ENCODE data around the gene SMLR1. TPM values are rescaled to one million over a fixed set of nuclear protein-coding genes. Genes with fewer than 3 reads are reported as not detected.

The SMLR1 gene
- total and polyA plus RNA-seq, 2 experiments from 2014 or later, result not detected

GRCh38 chr6:130885392-130886192, 58.4 kb downstream of the SMLR1 start:
- no peak for TF ChIP-seq EZH2 (IDR thresholded peaks at IDR 0.05; ENCODE audit: insufficient read depth, poor library complexity, severe bottlenecking)
- no peak for TF ChIP-seq EZH2phosphoT487 (IDR thresholded peaks at IDR 0.05; ENCODE audit: insufficient read depth, low read depth)
- peaks cover 5% of the 10 kb centered on the region for H3F3A ChIP-seq (ENCODE audit: insufficient read depth)

More at GRCh38 chr6:130885392-130886192, 58.4 kb downstream of the SMLR1 start:
- H3K4me3 ChIP-seq, result no peak overlapping the region
- H3K4me2 ChIP-seq (ENCODE audit: unreplicated experiment), result no peak overlapping the region
- no peaks in the 10 kb centered on the region for H3K9me2 ChIP-seq (ENCODE audit: insufficient read depth)
- H3K36me3 ChIP-seq (ENCODE audit: low read depth), result peaks cover 5% of the 10 kb centered on the region; the same call in 1 of the 2 replicates
- DNase-seq, result peak; percentile 71
- no peak overlapping the region for H2AFZ ChIP-seq
- no peaks in the 10 kb centered on the region for H4K20me1 ChIP-seq (ENCODE audit: insufficient read depth)
- no peaks in the 10 kb centered on the region for H3K27me3 ChIP-seq (replicated peaks; ENCODE audit: insufficient read depth)
- H3K9ac ChIP-seq, result no peak overlapping the region
- no peak overlapping the region for H3K27ac ChIP-seq
- H3K79me2 ChIP-seq (ENCODE audit: insufficient read depth), result no peaks in the 10 kb centered on the region
- 27 to 28% methylated on average over 4 of the region's 4 CpGs for WGBS, 2 experiments (ENCODE audit: low coverage in 1 of 2, low lambda C conversion rate in 2 of 2, missing lambda C conversion rate in 2 of 2)
- in situ Hi-C loops (cut with MboI), result loop anchor here (25.0 kb wide), 1 partner anchor 652 kb away; no protein-coding TSS in a partner anchor
- H3K4me1 ChIP-seq (ENCODE audit: insufficient read depth), result peaks cover 5% of the 10 kb centered on the region
- no peaks in the 10 kb centered on the region for H3K9me3 ChIP-seq (ENCODE audit: low read depth)

Other genes starting within 250 kb of the SMLR1 start
- gene EPB41L2, start 235.8 kb downstream of the SMLR1 start, total RNA-seq (2014; rRNA removed; shearing (Covaris generic)), result 23.2 and 31.9 TPM in 2 replicates
- gene EPB41L2, start 235.8 kb downstream of the SMLR1 start, polyA plus RNA-seq (2016; fragmentation: Nextera tagmentation; extraction: Ambion mirVana), result 27.8 and 31.3 TPM in 2 replicates